HL-60 (cell line): Measurements from ENCODE around the gene KCTD16.
A peak's percentile ranks its signal among the peaks of the same experiment; 100 is the strongest.

Experiments
- DNase-seq, 2 experiments: peaks; one replicate each; pipeline ENCODE4 v3.0.0-alpha.2; 2010 to 2020; ENCODE audit warnings: low read depth in 1 of 2, low spot score in 1 of 2
- H3K27ac ChIP-seq: fragments of 250-450 bp; sonication (Bioruptor Pico); replicated peaks from 2 replicates; pipeline ENCODE4 v1.5.1; 2020; ENCODE audit warnings: mild to moderate bottlenecking, moderate library complexity
- H3K27me3 ChIP-seq: fragments of 250-450 bp; sonication (Bioruptor Pico); 2 replicates; pipeline ENCODE4 v1.5.1; 2021; ENCODE audit warnings: mild to moderate bottlenecking, moderate library complexity; ENCODE audit not compliant: insufficient read depth, poor library complexity, severe bottlenecking
- H3K4me3 ChIP-seq: replicated peaks from 2 replicates; pipeline ENCODE4 v1.5.1; 2011; ENCODE audit warnings: mild to moderate bottlenecking, control low read depth, low read length; ENCODE audit not compliant: insufficient read depth
- GABPA ChIP-seq: IDR thresholded peaks from 2 replicates; pipeline ENCODE4 v1.6.1; 2012; ENCODE audit warnings: low read depth
- POLR2AphosphoS5 ChIP-seq: IDR thresholded peaks from 2 replicates; pipeline ENCODE4 v1.6.1; 2012; ENCODE audit warnings: low read depth
- SPI1 ChIP-seq: IDR thresholded peaks from 2 replicates; pipeline ENCODE4 v1.6.1; 2012; ENCODE audit warnings: low read depth, mild to moderate bottlenecking, borderline replicate concordance
- TF ChIP-seq, protein P1 (sequence below): IDR thresholded peaks from 2 replicates; pipeline ENCODE4 v1.6.1; 2012; ENCODE audit warnings: low read depth; ENCODE audit not compliant: insufficient replicate concordance
- TF ChIP-seq, protein P2 (sequence below): IDR thresholded peaks from one replicate; pipeline ENCODE4 v1.5.1; 2011; ENCODE audit warnings: low read length, control low read depth, inconsistent platforms; ENCODE audit not compliant: insufficient read depth

The KCTD16 gene

DNA sequence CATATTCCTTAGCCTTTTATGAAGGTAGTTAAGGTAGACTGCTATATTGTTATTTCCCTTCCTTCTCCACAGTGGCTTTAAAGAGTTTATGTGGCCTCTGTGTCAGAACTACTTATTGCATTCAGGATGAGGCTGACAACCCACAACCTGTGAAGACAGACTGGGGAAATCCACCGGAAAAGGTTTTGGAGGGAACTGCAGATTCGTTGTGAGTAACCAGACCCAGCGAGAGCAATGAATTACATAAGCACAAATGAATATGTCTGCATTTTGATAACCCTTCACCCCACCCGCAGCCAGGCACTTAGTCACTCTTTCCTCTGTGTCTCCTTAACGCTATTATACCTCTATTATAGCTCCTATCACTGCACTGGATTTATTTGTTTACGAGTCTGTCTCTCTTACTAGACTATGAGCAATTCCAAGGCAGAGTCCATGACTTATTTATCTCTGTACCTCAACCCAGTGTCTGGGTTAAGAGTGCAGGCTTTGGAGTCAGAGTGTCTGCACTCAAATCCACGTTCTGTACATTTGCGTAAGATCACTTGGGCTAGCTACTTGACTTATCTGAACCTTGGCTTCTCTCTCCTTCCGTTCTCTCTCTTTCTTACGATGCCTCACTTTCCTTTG, 19.2 kb downstream of the KCTD16 start:
- DNase-seq = peak; percentile 73 to 92
- no peaks in the 10 kb centered on the region for H3K27me3 ChIP-seq
- H3K4me3 ChIP-seq = no peak overlapping the region
- TF ChIP-seq, protein P1, sequence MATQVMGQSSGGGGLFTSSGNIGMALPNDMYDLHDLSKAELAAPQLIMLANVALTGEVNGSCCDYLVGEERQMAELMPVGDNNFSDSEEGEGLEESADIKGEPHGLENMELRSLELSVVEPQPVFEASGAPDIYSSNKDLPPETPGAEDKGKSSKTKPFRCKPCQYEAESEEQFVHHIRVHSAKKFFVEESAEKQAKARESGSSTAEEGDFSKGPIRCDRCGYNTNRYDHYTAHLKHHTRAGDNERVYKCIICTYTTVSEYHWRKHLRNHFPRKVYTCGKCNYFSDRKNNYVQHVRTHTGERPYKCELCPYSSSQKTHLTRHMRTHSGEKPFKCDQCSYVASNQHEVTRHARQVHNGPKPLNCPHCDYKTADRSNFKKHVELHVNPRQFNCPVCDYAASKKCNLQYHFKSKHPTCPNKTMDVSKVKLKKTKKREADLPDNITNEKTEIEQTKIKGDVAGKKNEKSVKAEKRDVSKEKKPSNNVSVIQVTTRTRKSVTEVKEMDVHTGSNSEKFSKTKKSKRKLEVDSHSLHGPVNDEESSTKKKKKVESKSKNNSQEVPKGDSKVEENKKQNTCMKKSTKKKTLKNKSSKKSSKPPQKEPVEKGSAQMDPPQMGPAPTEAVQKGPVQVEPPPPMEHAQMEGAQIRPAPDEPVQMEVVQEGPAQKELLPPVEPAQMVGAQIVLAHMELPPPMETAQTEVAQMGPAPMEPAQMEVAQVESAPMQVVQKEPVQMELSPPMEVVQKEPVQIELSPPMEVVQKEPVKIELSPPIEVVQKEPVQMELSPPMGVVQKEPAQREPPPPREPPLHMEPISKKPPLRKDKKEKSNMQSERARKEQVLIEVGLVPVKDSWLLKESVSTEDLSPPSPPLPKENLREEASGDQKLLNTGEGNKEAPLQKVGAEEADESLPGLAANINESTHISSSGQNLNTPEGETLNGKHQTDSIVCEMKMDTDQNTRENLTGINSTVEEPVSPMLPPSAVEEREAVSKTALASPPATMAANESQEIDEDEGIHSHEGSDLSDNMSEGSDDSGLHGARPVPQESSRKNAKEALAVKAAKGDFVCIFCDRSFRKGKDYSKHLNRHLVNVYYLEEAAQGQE = no peak
- peak; percentile 65 for TF ChIP-seq POLR2AphosphoS5
- peak; percentile 47; the same call in 1 of the 2 replicates for TF ChIP-seq SPI1
- no peak for TF ChIP-seq GABPA
- peak overlapping the region; percentile 58 for H3K27ac ChIP-seq

DNA sequence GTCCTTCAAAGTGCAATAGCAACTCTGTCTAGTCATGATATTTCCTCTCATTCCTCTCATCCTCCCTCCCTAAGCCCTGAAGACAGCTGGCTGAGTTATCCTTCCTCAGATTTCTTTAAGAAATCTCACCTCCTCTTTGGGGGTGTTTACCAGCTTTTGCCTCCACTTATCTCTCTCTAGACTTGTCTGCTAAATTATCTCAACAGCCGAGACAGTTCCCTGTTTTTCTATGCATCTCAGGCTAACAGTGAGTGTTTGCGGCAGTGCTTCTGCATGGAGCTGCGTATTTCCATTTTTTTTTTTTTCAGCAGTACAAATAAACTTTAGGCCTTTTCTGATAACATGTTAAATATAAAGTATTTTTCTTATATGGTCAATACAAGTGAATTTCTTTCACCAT, 20.9 kb downstream of the KCTD16 start:
- DNase-seq = no peak
- TF ChIP-seq GABPA (no peak), SPI1 (no peak), POLR2AphosphoS5 (no peak)
- TF ChIP-seq, protein P1 = no peak
- TF ChIP-seq, protein P2, sequence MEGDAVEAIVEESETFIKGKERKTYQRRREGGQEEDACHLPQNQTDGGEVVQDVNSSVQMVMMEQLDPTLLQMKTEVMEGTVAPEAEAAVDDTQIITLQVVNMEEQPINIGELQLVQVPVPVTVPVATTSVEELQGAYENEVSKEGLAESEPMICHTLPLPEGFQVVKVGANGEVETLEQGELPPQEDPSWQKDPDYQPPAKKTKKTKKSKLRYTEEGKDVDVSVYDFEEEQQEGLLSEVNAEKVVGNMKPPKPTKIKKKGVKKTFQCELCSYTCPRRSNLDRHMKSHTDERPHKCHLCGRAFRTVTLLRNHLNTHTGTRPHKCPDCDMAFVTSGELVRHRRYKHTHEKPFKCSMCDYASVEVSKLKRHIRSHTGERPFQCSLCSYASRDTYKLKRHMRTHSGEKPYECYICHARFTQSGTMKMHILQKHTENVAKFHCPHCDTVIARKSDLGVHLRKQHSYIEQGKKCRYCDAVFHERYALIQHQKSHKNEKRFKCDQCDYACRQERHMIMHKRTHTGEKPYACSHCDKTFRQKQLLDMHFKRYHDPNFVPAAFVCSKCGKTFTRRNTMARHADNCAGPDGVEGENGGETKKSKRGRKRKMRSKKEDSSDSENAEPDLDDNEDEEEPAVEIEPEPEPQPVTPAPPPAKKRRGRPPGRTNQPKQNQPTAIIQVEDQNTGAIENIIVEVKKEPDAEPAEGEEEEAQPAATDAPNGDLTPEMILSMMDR = no peak
- peaks cover 2% of the 10 kb centered on the region for H3K27me3 ChIP-seq
- H3K27ac ChIP-seq = peak overlapping the region; percentile 13; the same call in 1 of the 2 replicates
- H3K4me3 ChIP-seq = peak overlapping the region; percentile 26

DNA sequence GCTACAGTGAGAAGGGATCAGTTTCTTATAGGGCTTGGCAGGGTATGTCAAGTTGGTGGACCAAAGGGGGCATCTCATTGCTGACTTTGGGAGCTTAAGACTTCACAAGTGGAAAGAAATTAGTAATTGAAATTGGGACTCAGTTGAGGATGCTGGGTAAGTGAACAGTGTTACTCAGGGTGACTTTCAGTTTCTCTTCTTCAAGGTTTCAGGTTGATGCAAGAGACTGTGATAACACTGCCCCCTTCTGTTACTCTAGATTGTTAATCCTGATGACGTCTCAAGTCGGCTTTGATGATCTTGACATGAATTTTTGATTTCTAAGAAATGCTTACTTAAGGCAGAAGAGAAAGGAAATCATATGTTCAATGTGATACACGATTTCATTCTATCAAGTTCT, 21.3 kb downstream of the KCTD16 start:
- H3K4me3 ChIP-seq = peak overlapping the region; percentile 26

DNA sequence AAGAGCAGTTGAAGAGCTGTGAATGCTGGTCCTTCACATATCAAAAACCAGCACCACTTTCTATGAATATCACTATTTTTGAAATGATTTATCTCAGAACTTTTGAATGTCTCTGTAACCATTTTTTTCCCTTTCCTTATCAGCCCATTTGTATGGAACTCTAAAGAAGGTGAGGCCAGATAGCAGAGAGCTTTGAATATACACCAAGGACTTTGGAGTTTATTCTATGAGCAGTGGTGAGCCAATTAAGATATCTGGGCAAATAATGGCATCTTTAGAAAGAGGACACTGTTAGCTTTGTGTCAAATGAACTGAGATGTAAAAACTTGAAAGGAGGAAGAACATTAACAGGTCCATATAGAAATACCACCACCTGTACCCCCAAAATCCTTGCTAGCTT, 22.0 kb downstream of the KCTD16 start:
- TF ChIP-seq POLR2AphosphoS5 (no peak), GABPA (no peak)
- TF ChIP-seq, protein P2 = no peak
- Histone ChIP-seq H3K4me3 (no peak overlapping the region), H3K27ac (no peak overlapping the region), H3K27me3 (peaks cover 8% of the 10 kb centered on the region)
- DNase-seq = no peak

More for the DNA sequence above, 21.3 kb downstream of the KCTD16 start:
- peak; percentile 62 to 66 for DNase-seq
- TF ChIP-seq GABPA = no peak
- TF ChIP-seq, protein P2 = peak; percentile 38
- Histone ChIP-seq H3K27ac (peak overlapping the region; percentile 13; the same call in 1 of the 2 replicates), H3K27me3 (peaks cover 2% of the 10 kb centered on the region)
